B cell (primary cell): ENCODE measurements around the gene CXCR6. TPM values are rescaled to one million over a fixed set of nuclear protein-coding genes. Genes with fewer than 3 reads are reported as not detected.

Experiments
- ATAC-seq: fragments of 200-7000 bp; cut with Tn5 transposase; one replicate; pipeline ENCODE4 v1.10.0; 2021; ENCODE audit warnings: low read depth, mild to moderate bottlenecking, moderate number of reproducible peaks, moderate library complexity
- CTCF ChIA-PET: fragments of 350-600 bp; sonication (Branson Sonifier 250); formaldehyde crosslinking; loops from one replicate; lab custom pipeline; 2021; ENCODE audit warnings: antibody characterized with exemption, inconsistent platforms; lab: Charles Lee
- POLR2A ChIA-PET: fragments of 350-600 bp; sonication (Branson Sonifier 250); formaldehyde crosslinking; loops from one replicate; lab custom pipeline; 2021; ENCODE audit warnings: antibody characterized with exemption; lab: Charles Lee
- DNase-seq: peaks from one replicate; pipeline ENCODE4 v3.0.0; 2013
- H2AFZ ChIP-seq: 2 replicates; pipeline ENCODE4 v1.6.1; 2012; ENCODE audit warnings: mild to moderate bottlenecking, low read depth, low read length; ENCODE audit not compliant: insufficient read depth, poor library complexity, severe bottlenecking
- H3K27ac ChIP-seq, 2 donors: 1 replicate in 1 of 2; 2 replicates in 1 of 2; pipeline ENCODE4 v1.5.1; 2012 to 2013; ENCODE audit warnings: low read length in 2 of 2, mild to moderate bottlenecking in 2 of 2, moderate library complexity in 1 of 2
- H3K27me3 ChIP-seq, 4 experiments: fragments of 200-600 bp in 1 of 4; sonication (generic) in 1 of 4; replicated peaks in 1 of 4; 1 replicate in 2 of 4; 2 replicates in 2 of 4; pipeline versions ENCODE4 v1.6.1 to v1.7.0; 2013 to 2016; ENCODE audit warnings: low read length in 3 of 4, mild to moderate bottlenecking in 2 of 4, mixed read lengths in 1 of 4, moderate library complexity in 1 of 4; ENCODE audit not compliant: insufficient read depth in 4 of 4, control insufficient read depth in 3 of 4; ENCODE audit errors: control extremely low read depth in 1 of 4
- H3K36me3 ChIP-seq, 2 experiments: replicated peaks in 1 of 2; 1 replicate in 1 of 2; 2 replicates in 1 of 2; pipeline versions ENCODE4 v1.6.1 to v1.7.1; 2013; ENCODE audit warnings: low read length in 1 of 2; ENCODE audit not compliant: insufficient read depth in 2 of 2, control insufficient read depth in 1 of 2; ENCODE audit errors: control extremely low read depth in 1 of 2, extremely low read depth in 1 of 2
- H3K4me1 ChIP-seq, 2 donors: fragments of 200-600 bp in 1 of 2; sonication (generic) in 1 of 2; 1 replicate in 1 of 2; 2 replicates in 1 of 2; pipeline versions ENCODE4 v1.5.1 to v1.6.1; 2013 to 2017; ENCODE audit warnings: low read length in 2 of 2; ENCODE audit not compliant: control insufficient read depth in 2 of 2, insufficient read depth in 2 of 2
- H3K4me2 ChIP-seq: replicated peaks from 2 replicates; pipeline ENCODE3; 2012; ENCODE audit warnings: mild to moderate bottlenecking, low read depth, low read length; ENCODE audit not compliant: poor library complexity, severe bottlenecking
- H3K4me3 ChIP-seq, 5 experiments: fragments of 200-600 bp in 1 of 5; sonication (generic) in 1 of 5; 1 replicate in 3 of 5; 2 replicates in 2 of 5; pipeline versions ENCODE4 v1.5.1 to v1.7.0; 2011 to 2016; ENCODE audit warnings: low read length in 4 of 5, mild to moderate bottlenecking in 4 of 5, low read depth in 2 of 5, control low read depth in 1 of 5, moderate library complexity in 1 of 5; ENCODE audit not compliant: insufficient read depth in 1 of 5; ENCODE audit errors: control extremely low read depth in 1 of 5, extremely low read depth in 1 of 5
- H3K79me2 ChIP-seq: fragments of 200-600 bp; sonication (generic); one replicate; pipeline ENCODE4 v1.6.0; 2016; ENCODE audit warnings: low read length; ENCODE audit not compliant: control insufficient read depth, insufficient read depth
- H3K9ac ChIP-seq: fragments of 200-600 bp; sonication (generic); 2 replicates; pipeline ENCODE4 v1.6.1; 2017; ENCODE audit warnings: mild to moderate bottlenecking, low read length, moderate library complexity
- H3K9me3 ChIP-seq, 3 donors: one replicate each; pipeline versions ENCODE4 v1.6.1 to v1.7.1; 2013; ENCODE audit warnings: low read length in 2 of 3; ENCODE audit not compliant: control insufficient read depth in 2 of 3, insufficient read depth in 1 of 3; ENCODE audit errors: control extremely low read depth in 1 of 3
- H4K20me1 ChIP-seq: 2 replicates; pipeline ENCODE4 v1.6.0; 2012; ENCODE audit warnings: mild to moderate bottlenecking, low read length; ENCODE audit not compliant: insufficient read depth, control insufficient read depth, poor library complexity, severe bottlenecking
- H3K27ac Mint-ChIP-seq: one replicate; pipeline ENCODE4 v1.8.0; 2021; ENCODE audit warnings: mixed read lengths
- H3K27me3 Mint-ChIP-seq: one replicate; pipeline ENCODE4 v1.8.0; 2021; ENCODE audit warnings: mixed read lengths
- H3K4me1 Mint-ChIP-seq: one replicate; pipeline ENCODE4 v1.8.0; 2021; ENCODE audit warnings: mixed read lengths
- H3K4me3 Mint-ChIP-seq: one replicate; pipeline ENCODE4 v1.8.0; 2021; ENCODE audit warnings: mixed read lengths
- H3K9me3 Mint-ChIP-seq: one replicate; pipeline ENCODE4 v1.8.0; 2022; ENCODE audit warnings: mixed read lengths; ENCODE audit not compliant: insufficient read depth
- EZH2 ChIP-seq: IDR thresholded peaks from 2 replicates; pipeline ENCODE4 v1.6.1; 2012; ENCODE audit warnings: borderline replicate concordance, low read depth, mild to moderate bottlenecking, moderate library complexity, low read length; ENCODE audit not compliant: insufficient read depth, poor library complexity, severe bottlenecking
- WGBS: methylation state at CpG from one replicate; pipeline ENCODE4 v1.1.5; 2013; ENCODE audit warnings: missing lambda C conversion rate; ENCODE audit not compliant: insufficient coverage; 5-methylcytosine and 5-hydroxymethylcytosine counted together
- intact Hi-C: fragments of 100-400 bp; cut with micrococcal nuclease; formaldehyde crosslinking; loops from one replicate; pipeline ENCODE4 v1.10.0; 2022
- polyA plus RNA-seq: library from polyadenylated mRNA; depleted of rRNA; stranded (reverse); fragments of >200 nt; gene quantifications from 2 replicates; pipeline ENCODE4 v1.2.3, GENCODE V29; 2012
- total RNA-seq, 2 donors: library from RNA; stranded (reverse); fragments of 120-200 nt in 1 of 2; gene quantifications; 1 replicate in 1 of 2; 2 replicates in 1 of 2; pipeline versions ENCODE4 v1.2.3 to v1.2.4, GENCODE V29; 2013 to 2022
- TF ChIP-seq, protein P1 (sequence below): fragments of 200-600 bp; IDR thresholded peaks from one replicate; pipeline ENCODE4 v1.8.0; 2022; ENCODE audit warnings: antibody characterized with exemption, mild to moderate bottlenecking

The CXCR6 gene
- total and polyA plus RNA-seq, 2 donors (not counting 1 experiment from before 2014, with no cell fraction given) = not detected

DNA sequence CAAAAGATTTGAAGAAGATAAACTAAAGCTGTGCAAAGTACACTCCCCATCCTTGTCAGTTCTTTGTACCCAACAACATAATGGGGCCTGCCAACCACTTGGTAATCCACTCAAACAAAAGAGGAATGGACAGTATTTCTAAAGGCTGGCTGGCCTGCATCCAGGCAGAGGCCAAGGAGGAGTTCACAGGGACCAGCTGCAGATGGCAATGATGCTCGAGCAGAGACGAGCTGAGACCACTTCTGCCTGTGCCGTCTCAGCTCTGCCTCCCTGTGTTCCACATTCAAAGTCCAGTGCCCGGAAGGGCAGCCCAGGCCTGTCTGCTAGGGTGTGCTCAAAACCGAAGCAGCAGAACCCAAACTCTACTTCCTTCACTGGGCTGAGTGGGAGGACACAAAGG, 14.3 kb downstream of the CXCR6 start:
- Histone ChIP-seq H3K36me3 (peaks cover 13 to 97% of the 10 kb centered on the region in 2 experiments), H4K20me1 (no peaks in the 10 kb centered on the region), H3K4me3 (no peak overlapping the region), H3K9ac (no peak overlapping the region), H3K79me2 (no peaks in the 10 kb centered on the region), H2AFZ (no peak overlapping the region), H3K4me1 (no peaks in the 10 kb centered on the region), H3K27ac (no peak overlapping the region), H3K9me3 (no peaks in the 10 kb centered on the region), H3K4me2 (no peak overlapping the region), H3K27me3 (no peaks in the 10 kb centered on the region)
- no peaks in the 10 kb centered on the region for H3K9me3 Mint-ChIP-seq
- ChIA-PET CTCF (interaction anchor here (2.6 kb wide), 1 partner anchor 19 kb away, joined by 9 read pairs; no protein-coding TSS in a partner anchor), POLR2A (no interaction called here)
- H3K4me1 Mint-ChIP-seq = peaks cover 2% of the 10 kb centered on the region
- no peak overlapping the region for H3K27ac Mint-ChIP-seq
- intact Hi-C loops = no loop called here
- TF ChIP-seq, protein P1, sequence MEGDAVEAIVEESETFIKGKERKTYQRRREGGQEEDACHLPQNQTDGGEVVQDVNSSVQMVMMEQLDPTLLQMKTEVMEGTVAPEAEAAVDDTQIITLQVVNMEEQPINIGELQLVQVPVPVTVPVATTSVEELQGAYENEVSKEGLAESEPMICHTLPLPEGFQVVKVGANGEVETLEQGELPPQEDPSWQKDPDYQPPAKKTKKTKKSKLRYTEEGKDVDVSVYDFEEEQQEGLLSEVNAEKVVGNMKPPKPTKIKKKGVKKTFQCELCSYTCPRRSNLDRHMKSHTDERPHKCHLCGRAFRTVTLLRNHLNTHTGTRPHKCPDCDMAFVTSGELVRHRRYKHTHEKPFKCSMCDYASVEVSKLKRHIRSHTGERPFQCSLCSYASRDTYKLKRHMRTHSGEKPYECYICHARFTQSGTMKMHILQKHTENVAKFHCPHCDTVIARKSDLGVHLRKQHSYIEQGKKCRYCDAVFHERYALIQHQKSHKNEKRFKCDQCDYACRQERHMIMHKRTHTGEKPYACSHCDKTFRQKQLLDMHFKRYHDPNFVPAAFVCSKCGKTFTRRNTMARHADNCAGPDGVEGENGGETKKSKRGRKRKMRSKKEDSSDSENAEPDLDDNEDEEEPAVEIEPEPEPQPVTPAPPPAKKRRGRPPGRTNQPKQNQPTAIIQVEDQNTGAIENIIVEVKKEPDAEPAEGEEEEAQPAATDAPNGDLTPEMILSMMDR = no peak
- no peak for TF ChIP-seq EZH2
- H3K27me3 Mint-ChIP-seq = no peaks in the 10 kb centered on the region
- ATAC-seq (no peak), DNase-seq (no peak)
- WGBS = 98% methylated on average over 4 of the region's 5 CpGs
- H3K4me3 Mint-ChIP-seq = no peak overlapping the region

DNA sequence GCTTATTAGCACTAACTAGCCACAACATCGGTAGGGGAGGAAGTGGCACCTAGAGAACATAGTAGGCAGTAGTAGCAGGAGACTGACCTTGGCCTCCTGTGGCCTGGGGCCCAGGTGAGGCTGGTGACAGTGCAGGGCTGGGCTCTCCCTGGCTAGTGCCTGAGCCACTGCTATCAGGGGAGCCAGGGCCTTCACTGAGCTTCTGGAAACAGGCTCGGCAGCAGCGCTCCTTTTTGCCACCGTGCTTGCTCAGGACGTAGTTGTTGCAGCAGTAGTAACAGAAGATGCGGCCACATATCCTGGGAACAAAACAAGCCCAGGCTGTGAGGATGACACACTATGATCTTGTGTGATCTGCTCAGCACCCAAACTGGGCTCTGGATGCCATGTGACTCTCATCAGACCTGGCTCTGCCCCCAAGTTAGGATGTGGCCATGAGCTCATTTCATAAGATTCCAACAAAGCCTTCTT, 15.1 kb downstream of the CXCR6 start:
- Histone ChIP-seq H4K20me1 (no peaks in the 10 kb centered on the region), H3K79me2 (no peaks in the 10 kb centered on the region), H3K36me3 (peaks cover 13 to 97% of the 10 kb centered on the region in 2 experiments), H3K9me3 (no peaks in the 10 kb centered on the region), H3K4me3 (no peak overlapping the region), H3K27me3 (no peaks in the 10 kb centered on the region), H3K4me2 (no peak overlapping the region), H3K4me1 (no peaks in the 10 kb centered on the region), H2AFZ (no peak overlapping the region), H3K27ac (no peak overlapping the region), H3K9ac (no peak overlapping the region)
- 94% methylated on average over 6 of the region's 6 CpGs for whole genome bisulfite sequencing
- TF ChIP-seq, protein P1 = no peak
- TF ChIP-seq EZH2 = no peak
- intact Hi-C loops = no loop called here
- no peak for ATAC-seq
- Mint-ChIP-seq H3K4me3 (no peak overlapping the region), H3K27ac (no peak overlapping the region), H3K27me3 (no peaks in the 10 kb centered on the region), H3K9me3 (no peaks in the 10 kb centered on the region), H3K4me1 (peaks cover 2% of the 10 kb centered on the region)
- DNase-seq = no peak
- ChIA-PET CTCF (interaction anchor here (0.8 to 2.6 kb wide), 2 partner anchors 9 to 20 kb away, joined by 3 to 9 read pairs; no protein-coding TSS in a partner anchor), POLR2A (no interaction called here)
